Measurements from ENCODE around the gene TMEM135.

TMEM135 gene

DNA sequence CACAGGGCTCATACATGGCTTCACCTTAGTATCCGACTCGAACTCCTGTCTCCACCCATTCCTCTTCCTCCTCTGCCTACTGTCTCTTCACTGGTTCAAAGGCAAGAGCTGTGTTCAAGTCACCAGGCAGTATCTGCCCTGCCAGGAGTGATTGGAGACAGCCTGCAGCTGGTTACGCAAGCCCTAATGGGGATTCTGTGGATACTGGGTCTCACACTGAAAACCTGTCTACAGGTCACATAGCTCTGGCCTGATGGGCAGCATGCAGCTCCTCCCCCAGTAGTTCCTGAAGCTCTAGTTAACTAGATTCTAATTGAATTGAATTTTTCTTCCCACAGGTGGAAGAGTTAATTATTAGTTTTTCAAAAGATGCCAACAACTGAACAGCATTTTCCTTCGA is 332.2 kb downstream of the TMEM135 start:
- TF ChIP-seq, protein P1, sequence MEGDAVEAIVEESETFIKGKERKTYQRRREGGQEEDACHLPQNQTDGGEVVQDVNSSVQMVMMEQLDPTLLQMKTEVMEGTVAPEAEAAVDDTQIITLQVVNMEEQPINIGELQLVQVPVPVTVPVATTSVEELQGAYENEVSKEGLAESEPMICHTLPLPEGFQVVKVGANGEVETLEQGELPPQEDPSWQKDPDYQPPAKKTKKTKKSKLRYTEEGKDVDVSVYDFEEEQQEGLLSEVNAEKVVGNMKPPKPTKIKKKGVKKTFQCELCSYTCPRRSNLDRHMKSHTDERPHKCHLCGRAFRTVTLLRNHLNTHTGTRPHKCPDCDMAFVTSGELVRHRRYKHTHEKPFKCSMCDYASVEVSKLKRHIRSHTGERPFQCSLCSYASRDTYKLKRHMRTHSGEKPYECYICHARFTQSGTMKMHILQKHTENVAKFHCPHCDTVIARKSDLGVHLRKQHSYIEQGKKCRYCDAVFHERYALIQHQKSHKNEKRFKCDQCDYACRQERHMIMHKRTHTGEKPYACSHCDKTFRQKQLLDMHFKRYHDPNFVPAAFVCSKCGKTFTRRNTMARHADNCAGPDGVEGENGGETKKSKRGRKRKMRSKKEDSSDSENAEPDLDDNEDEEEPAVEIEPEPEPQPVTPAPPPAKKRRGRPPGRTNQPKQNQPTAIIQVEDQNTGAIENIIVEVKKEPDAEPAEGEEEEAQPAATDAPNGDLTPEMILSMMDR (conservative IDR thresholded peaks at IDR 0.05; ENCODE audit: low read length) = no peak
- DNase-seq (ENCODE audit: low read depth) = no peak
- H3K4me3 ChIP-seq (ENCODE audit: low read length) = no peak overlapping the region

DNA sequence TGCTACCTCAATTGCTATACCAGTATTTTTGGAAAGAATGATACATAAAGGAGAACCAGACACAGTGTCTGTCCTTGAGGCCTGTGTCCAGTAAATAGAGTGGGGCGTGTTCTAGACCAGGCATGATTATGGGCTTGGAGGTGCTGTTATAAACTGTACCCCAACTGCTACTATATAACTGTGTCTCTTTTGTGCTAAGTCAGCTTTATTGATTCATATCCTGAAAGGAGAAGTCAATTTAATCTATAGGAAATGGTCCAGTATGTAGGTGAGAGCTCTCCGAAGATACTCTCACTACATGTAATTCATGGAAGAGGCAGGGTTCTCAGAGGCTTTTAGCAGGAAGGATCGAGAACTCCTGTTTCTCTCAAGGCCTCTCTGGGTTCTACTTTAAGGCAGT is 334.3 kb downstream of the TMEM135 start:
- DNase-seq (ENCODE audit: low read depth) = no peak
- TF ChIP-seq, protein P1 (conservative IDR thresholded peaks at IDR 0.05; ENCODE audit: low read length) = no peak
- H3K4me3 ChIP-seq (ENCODE audit: low read length) = no peak overlapping the region

Measured in AG10803 (cell line).